ENCODE results near the gene OR2T6. TPM values are rescaled to one million over a fixed set of nuclear protein-coding genes. Genes with fewer than 3 reads are reported as not detected.

The OR2T6 gene
- total and polyA plus RNA-seq, 12 donors = not detected

DNA sequence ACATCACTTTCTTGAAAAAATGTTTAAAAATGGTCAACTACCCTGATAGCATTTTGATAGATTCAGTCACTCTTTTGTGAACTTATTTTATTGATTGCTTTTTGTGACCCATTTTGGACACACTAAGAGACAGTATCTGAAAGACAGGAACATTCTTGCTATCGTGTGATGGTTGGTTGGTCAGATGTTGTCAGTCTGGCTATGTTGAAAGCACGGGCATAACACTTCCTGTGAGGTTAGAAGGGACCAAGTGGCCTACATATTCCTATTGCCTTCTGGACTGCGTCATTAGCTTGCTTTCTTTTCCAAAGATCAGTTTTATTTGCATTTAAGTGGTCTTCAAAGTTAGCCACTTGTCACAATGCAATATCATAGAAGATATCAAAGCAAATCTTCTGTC, 1.4 kb downstream of the OR2T6 start:
- TF ChIP-seq POLR2A (IDR thresholded peaks at IDR 0.05) = no peak
- TF ChIP-seq, protein P1, sequence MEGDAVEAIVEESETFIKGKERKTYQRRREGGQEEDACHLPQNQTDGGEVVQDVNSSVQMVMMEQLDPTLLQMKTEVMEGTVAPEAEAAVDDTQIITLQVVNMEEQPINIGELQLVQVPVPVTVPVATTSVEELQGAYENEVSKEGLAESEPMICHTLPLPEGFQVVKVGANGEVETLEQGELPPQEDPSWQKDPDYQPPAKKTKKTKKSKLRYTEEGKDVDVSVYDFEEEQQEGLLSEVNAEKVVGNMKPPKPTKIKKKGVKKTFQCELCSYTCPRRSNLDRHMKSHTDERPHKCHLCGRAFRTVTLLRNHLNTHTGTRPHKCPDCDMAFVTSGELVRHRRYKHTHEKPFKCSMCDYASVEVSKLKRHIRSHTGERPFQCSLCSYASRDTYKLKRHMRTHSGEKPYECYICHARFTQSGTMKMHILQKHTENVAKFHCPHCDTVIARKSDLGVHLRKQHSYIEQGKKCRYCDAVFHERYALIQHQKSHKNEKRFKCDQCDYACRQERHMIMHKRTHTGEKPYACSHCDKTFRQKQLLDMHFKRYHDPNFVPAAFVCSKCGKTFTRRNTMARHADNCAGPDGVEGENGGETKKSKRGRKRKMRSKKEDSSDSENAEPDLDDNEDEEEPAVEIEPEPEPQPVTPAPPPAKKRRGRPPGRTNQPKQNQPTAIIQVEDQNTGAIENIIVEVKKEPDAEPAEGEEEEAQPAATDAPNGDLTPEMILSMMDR (IDR thresholded peaks at IDR 0.05) = no peak
- 53 to 72% (median 61%) methylated on average over 3 of the region's 3 CpGs for WGBS, 4 donors
- Histone ChIP-seq H3K4me1 (replicated peaks in 1 of 2) (no peaks in the 10 kb centered on the region), H3K27ac (no peak overlapping the region), H3K9me3 (replicated peaks in 1 of 3) (no peaks in the 10 kb centered on the region), H3K4me3 (no peak overlapping the region), H3K36me3 (replicated peaks in 1 of 2) (no peaks in the 10 kb centered on the region), H3K27me3 (no peaks in the 10 kb centered on the region)
- DNase-seq = no peak
- intact Hi-C loops (cut with DNase I) = no loop called here

DNA sequence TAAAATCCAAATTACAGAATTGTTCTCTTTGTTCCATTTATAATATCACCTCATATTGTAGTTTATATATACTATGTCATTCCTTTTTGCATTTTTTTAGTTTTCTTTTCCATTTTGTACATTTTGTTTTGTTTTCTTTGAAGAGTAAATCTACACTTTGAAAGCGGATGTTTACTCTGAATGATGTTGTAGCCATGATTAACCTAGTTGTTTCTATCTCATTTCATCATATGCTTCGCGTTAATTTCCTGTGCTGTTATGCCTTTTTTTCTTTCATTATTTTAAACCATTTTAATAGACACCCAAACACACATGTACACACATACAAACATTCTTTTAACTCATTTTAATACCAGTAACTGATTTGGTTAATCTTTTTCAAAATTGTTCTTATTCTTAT, 5.3 kb downstream of the OR2T6 start:
- Histone ChIP-seq H3K27me3 (no peaks in the 10 kb centered on the region), H3K4me1 (replicated peaks in 1 of 2) (no peaks in the 10 kb centered on the region), H3K9me3 (replicated peaks in 1 of 3) (no peaks in the 10 kb centered on the region), H3K36me3 (replicated peaks in 1 of 2) (no peaks in the 10 kb centered on the region), H3K27ac (no peak overlapping the region), H3K4me3 (no peak overlapping the region)
- 82 to 90% (median 86%) methylated on average over 3 of the region's 3 CpGs for WGBS, 4 donors
- intact Hi-C loops (cut with DNase I) = loop anchor here in 1 of 2 donors (5.0 kb wide), 1 partner anchor 359 kb away; no protein-coding TSS in a partner anchor
- no peak for TF ChIP-seq POLR2A (IDR thresholded peaks at IDR 0.05)
- TF ChIP-seq, protein P1 (IDR thresholded peaks at IDR 0.05) = no peak
- DNase-seq = no peak

DNA sequence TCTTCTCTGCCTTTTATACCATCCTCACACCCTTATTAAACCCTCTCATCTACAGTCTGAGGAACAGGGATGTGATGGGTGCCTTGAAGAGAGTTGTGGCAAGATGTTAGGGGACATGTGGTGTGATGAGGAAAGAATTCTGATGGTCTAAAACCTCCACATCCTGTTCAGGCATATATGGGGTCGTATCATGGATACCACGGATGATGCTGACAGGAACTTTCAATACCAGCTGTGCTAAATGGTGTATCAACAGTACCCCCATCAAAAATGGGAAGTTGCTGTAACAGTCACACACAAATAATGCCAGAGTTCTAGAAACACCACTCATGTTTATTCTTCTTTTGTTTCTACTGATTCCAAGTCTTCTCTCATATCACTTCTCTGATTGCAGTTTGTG, 12.9 kb downstream of the OR2T6 start:
- no peak for TF ChIP-seq POLR2A (IDR thresholded peaks at IDR 0.05)
- TF ChIP-seq, protein P1 (IDR thresholded peaks at IDR 0.05) = no peak
- no peaks in the 10 kb centered on the region for H3K27me3 ChIP-seq
- intact Hi-C loops (cut with DNase I) = no loop called here
- no peaks in the 10 kb centered on the region for H3K9me3 ChIP-seq (replicated peaks in 1 of 3)
- DNase-seq = no peak
- H3K36me3 ChIP-seq (replicated peaks in 1 of 2) = no peaks in the 10 kb centered on the region
- H3K4me3 ChIP-seq = no peak overlapping the region
- WGBS, 4 donors = 39 to 47% (median 42%) methylated on average over 2 of the region's 2 CpGs
- H3K27ac ChIP-seq = no peak overlapping the region
- H3K4me1 ChIP-seq (replicated peaks in 1 of 2) = no peaks in the 10 kb centered on the region

DNA sequence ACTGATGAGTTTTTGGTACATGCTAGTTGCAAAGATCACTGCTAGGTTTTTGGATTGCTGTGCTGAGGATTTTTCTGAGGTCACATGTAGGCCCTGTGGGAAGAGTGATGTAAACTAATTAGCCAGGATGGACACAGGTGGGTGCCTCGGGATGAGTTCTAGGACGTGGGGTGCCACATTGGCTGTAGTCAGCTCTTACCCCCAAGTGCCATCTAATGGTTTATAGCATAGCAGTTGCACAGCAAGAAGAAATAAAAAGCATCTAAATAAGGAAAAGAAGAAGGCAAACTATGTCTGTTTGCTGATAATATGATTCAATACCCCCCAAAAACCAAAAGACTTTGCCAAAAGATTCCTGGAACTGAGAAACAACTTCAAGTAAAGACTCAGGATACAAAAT, 17.5 kb downstream of the OR2T6 start:
- Histone ChIP-seq H3K36me3 (replicated peaks in 1 of 2) (no peaks in the 10 kb centered on the region), H3K4me1 (replicated peaks in 1 of 2) (no peaks in the 10 kb centered on the region), H3K27me3 (no peaks in the 10 kb centered on the region), H3K27ac (no peak overlapping the region), H3K9me3 (replicated peaks in 1 of 3) (no peaks in the 10 kb centered on the region), H3K4me3 (no peak overlapping the region)
- intact Hi-C loops (cut with DNase I) = no loop called here
- TF ChIP-seq POLR2A (IDR thresholded peaks at IDR 0.05) = no peak
- TF ChIP-seq, protein P1 (IDR thresholded peaks at IDR 0.05) = no peak
- no peak for DNase-seq
- 33 to 69% (median 45%) methylated on average over 2 of the region's 2 CpGs for WGBS, 4 donors

Measured in adrenal gland (tissue), 12 donors.